DOHH2 (cell line): ENCODE results near the gene EOLA2.
"Not testable (repeated sequence)": the region's sequence is repeated elsewhere in the genome, so short reads cannot be mapped to it uniquely, and the experiment has no call there.

ENCODE experiments used
- CTCF ChIP-seq: fragments of 200-600 bp; sonication (generic); IDR thresholded peaks from one replicate; pipeline ENCODE4 v1.5.1; 2014; ENCODE audit warnings: antibody characterized with exemption, mild to moderate bottlenecking, low read depth, low read length; ENCODE audit not compliant: poor library complexity, severe bottlenecking
- EZH2phosphoT487 ChIP-seq: fragments of 200-600 bp; sonication (generic); IDR thresholded peaks from 2 replicates; pipeline ENCODE4 v1.6.1; 2017; ENCODE audit warnings: borderline replicate concordance, mild to moderate bottlenecking, antibody characterized with exemption, low read length, moderate library complexity, mixed read lengths

- TF ChIP-seq CTCF, EZH2phosphoT487: not testable (repeated sequence)
These were observed 47.5 kb downstream of the EOLA2 start for GRCh38 chrX:149890828-149891227.
